Measurements from ENCODE around the gene BRAF.

DNA sequence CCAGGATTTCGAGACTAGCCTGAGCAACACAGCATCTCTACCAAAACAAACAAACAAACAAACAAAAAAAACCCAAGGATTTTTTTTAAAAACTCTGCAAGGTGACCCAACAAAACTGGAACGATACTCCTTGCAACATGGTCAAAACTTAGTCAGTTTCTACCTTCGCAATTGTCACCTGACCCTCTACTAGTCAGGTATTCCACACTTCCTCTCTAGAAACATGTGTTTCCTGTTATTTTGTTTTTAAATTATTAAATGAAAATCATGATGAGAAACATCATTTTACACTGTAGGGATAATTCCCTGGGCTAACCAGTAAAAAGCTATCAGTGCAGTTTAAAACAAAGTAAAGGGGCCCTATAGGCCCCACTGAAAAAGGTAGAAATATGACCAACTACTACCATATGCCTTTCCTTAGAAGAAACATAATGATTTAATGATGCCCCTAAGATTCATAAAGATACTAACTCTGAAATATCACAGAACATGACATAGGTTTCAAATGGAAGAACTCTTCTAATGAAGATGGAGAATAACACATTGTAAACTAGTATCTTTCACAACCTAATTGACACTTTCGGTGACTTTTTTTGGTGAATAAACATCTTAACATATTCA is 8.7 kb downstream of the BRAF start:
- TF ChIP-seq, protein P1, sequence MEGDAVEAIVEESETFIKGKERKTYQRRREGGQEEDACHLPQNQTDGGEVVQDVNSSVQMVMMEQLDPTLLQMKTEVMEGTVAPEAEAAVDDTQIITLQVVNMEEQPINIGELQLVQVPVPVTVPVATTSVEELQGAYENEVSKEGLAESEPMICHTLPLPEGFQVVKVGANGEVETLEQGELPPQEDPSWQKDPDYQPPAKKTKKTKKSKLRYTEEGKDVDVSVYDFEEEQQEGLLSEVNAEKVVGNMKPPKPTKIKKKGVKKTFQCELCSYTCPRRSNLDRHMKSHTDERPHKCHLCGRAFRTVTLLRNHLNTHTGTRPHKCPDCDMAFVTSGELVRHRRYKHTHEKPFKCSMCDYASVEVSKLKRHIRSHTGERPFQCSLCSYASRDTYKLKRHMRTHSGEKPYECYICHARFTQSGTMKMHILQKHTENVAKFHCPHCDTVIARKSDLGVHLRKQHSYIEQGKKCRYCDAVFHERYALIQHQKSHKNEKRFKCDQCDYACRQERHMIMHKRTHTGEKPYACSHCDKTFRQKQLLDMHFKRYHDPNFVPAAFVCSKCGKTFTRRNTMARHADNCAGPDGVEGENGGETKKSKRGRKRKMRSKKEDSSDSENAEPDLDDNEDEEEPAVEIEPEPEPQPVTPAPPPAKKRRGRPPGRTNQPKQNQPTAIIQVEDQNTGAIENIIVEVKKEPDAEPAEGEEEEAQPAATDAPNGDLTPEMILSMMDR (IDR thresholded peaks at IDR 0.05) = no peak
- no peak for TF ChIP-seq POLR2A (IDR thresholded peaks at IDR 0.05)

Measured in suprapubic skin (tissue), 3 donors.